ENCODE results near the gene THSD7A.

DNA sequence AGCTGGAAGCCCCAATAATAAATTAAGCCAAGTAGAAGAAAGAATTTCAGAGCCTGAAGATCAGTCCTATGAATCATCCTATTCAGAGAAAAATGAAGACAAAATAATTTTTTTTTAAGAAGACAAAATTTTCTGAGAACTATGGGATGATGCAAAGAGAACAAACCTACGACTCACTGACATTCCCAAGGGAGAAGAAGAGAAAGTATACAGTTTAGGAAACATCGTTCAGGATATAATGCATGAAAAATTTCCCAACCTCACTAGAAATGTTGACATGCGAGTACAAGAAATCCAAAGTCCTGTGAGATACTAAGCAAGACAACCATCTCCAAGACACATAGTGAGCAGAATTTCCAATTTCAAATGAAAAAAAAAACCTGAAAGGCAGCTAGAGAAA is 150.5 kb downstream of the THSD7A start:
- TF ChIP-seq CTCF (optimal IDR thresholded peaks at IDR 0.05 in 1 of 3, IDR thresholded peaks at IDR 0.05 in 1 of 3, conservative IDR thresholded peaks at IDR 0.05 in 1 of 3; ENCODE audit: extremely low read depth in 1 of 3, insufficient read depth in 2 of 3, low read length in 3 of 3) (no peak), EZH2 (IDR thresholded peaks at IDR 0.05; ENCODE audit: low read length) (no peak)

Measured in keratinocyte (primary cell).